HCT116 (cell line): ENCODE results near the gene AOPEP. TPM values are rescaled to one million over a fixed set of nuclear protein-coding genes. Genes with fewer than 3 reads are reported as not detected.

ENCODE experiments used
- ATAC-seq: fragments of 200-7000 bp; cut with Tn5 transposase; 2 replicates; pipeline ENCODE4 v1.9.1; 2020; ENCODE audit warnings: mild to moderate bottlenecking, moderate library complexity
- BruUV-seq: library from RNA; stranded (reverse); fragments of 400-500 nt; replicated peaks from 2 replicates; lab custom pipeline; 2021; lab: Mats Ljungman, UMichigan
- CTCF ChIA-PET: fragments of 300-600 bp; sonication (Branson Sonifier 250); formaldehyde crosslinking; loops from one replicate; lab custom pipeline; 2021; ENCODE audit warnings: antibody characterized with exemption; lab: Charles Lee
- POLR2A ChIA-PET: fragments of 300-600, 350-600 bp; sonication (Branson Sonifier 250); formaldehyde crosslinking; loops from one replicate; lab custom pipeline; 2021; ENCODE audit warnings: antibody characterized with exemption; lab: Charles Lee
- RAD21 ChIA-PET, 2 experiments: fragments of 300-600 bp; sonication (Branson Sonifier 250); formaldehyde crosslinking; loops; one replicate each; lab custom pipeline; 2023; ENCODE audit warnings: low total read pairs in 2 of 2; ENCODE audit not compliant: uncharacterized antibody in 2 of 2, unreplicated experiment in 2 of 2, low non-redundant PET in 1 of 2; lab: Charles Lee
- DNase-seq: peaks from one replicate; pipeline ENCODE4 v3.0.0-alpha.2; 2010; ENCODE audit warnings: low read depth, low spot score
- H2AFZ ChIP-seq: fragments of 200-600 bp; shearing (Covaris generic), sonication (generic); 2 replicates; pipeline ENCODE4 v1.6.1; 2017; ENCODE audit warnings: low read depth, mixed run types, mixed read lengths, antibody characterized with exemption, low read length; ENCODE audit not compliant: poor library complexity, severe bottlenecking
- H3K27ac ChIP-seq: 2 replicates; pipeline ENCODE4 v1.5.1; 2012; ENCODE audit warnings: low read depth, low read length
- H3K27me3 ChIP-seq: fragments of 200-600 bp; sonication (generic); 2 replicates; pipeline ENCODE4 v1.6.1; 2016; ENCODE audit warnings: mixed run types, low read length, mixed read lengths; ENCODE audit not compliant: insufficient read depth
- H3K36me3 ChIP-seq, 2 experiments: fragments of 200-500 bp in 1 of 2; fragments of 200-600 bp in 1 of 2; sonication (Bioruptor generic) in 1 of 2; sonication (generic) in 1 of 2; 2 replicates each; pipeline versions ENCODE4 v1.5.1 to v1.6.1; 2014 to 2016; ENCODE audit warnings: low read length in 2 of 2, inconsistent platforms in 1 of 2, mixed read lengths in 1 of 2, mixed run types in 1 of 2; ENCODE audit not compliant: insufficient read depth in 2 of 2, control insufficient read depth in 1 of 2
- H3K4me1 ChIP-seq, 2 experiments: fragments of 200-600 bp in 1 of 2; sonication (generic) in 1 of 2; 2 replicates each; pipeline versions ENCODE4 v1.5.1 to v1.6.1; 2012 to 2017; ENCODE audit warnings: low read length in 2 of 2, inconsistent platforms in 1 of 2, mild to moderate bottlenecking in 1 of 2, mixed read lengths in 1 of 2, mixed run types in 1 of 2, moderate library complexity in 1 of 2; ENCODE audit not compliant: insufficient read depth in 2 of 2, control insufficient read depth in 1 of 2
- H3K4me2 ChIP-seq: fragments of 200-600 bp; sonication (generic); 2 replicates; pipeline ENCODE4 v1.6.1; 2017; ENCODE audit warnings: mixed run types, low read length, mixed read lengths
- H3K4me3 ChIP-seq, 2 experiments: fragments of 200-600 bp in 1 of 2; sonication (generic) in 1 of 2; replicated peaks in 1 of 2; 2 replicates each; pipeline ENCODE4 v1.5.1; 2011 to 2016; ENCODE audit warnings: low read length in 2 of 2, control low read depth in 1 of 2, low read depth in 1 of 2, mild to moderate bottlenecking in 1 of 2, mixed read lengths in 1 of 2, mixed run types in 1 of 2
- H3K79me2 ChIP-seq: fragments of 200-600 bp; sonication (generic); 2 replicates; pipeline ENCODE4 v1.6.1; 2017; ENCODE audit warnings: mild to moderate bottlenecking, mixed run types, low read length, moderate library complexity, mixed read lengths; ENCODE audit not compliant: insufficient read depth
- H3K9ac ChIP-seq: fragments of 200-600 bp; sonication (generic); 2 replicates; pipeline ENCODE4 v1.6.1; 2016; ENCODE audit warnings: low read length, mixed read lengths
- H3K9me2 ChIP-seq: fragments of 200-600 bp; sonication (generic), shearing (Covaris generic); 2 replicates; pipeline ENCODE4 v1.6.1; 2017; ENCODE audit warnings: mixed run types, mild to moderate bottlenecking, moderate library complexity; ENCODE audit not compliant: insufficient read depth
- H3K9me3 ChIP-seq, 2 experiments: fragments of 200-500 bp in 1 of 2; fragments of 200-600 bp in 1 of 2; sonication (Bioruptor generic) in 1 of 2; sonication (generic) in 1 of 2; 2 replicates each; pipeline ENCODE4 v1.6.1; 2014 to 2017; ENCODE audit warnings: low read length in 2 of 2, mixed read lengths in 2 of 2, inconsistent platforms in 1 of 2, low read depth in 1 of 2, mild to moderate bottlenecking in 1 of 2, mixed run types in 1 of 2, moderate library complexity in 1 of 2; ENCODE audit not compliant: control insufficient read depth in 1 of 2, insufficient read depth in 1 of 2
- H4K20me1 ChIP-seq: fragments of 200-600 bp; sonication (generic), shearing (Covaris generic); 2 replicates; pipeline ENCODE4 v1.6.1; 2017; ENCODE audit warnings: mixed run types, mild to moderate bottlenecking, moderate library complexity; ENCODE audit not compliant: insufficient read depth
- CEBPB ChIP-seq: IDR thresholded peaks from 2 replicates; pipeline ENCODE4 v1.6.1; 2012; ENCODE audit warnings: low read depth
- EGR1 ChIP-seq: IDR thresholded peaks from 2 replicates; pipeline ENCODE4 v1.6.1; 2012; ENCODE audit warnings: low read depth
- ELF1 ChIP-seq: IDR thresholded peaks from 2 replicates; pipeline ENCODE4 v1.6.1; 2012; ENCODE audit warnings: low read depth, borderline replicate concordance
- EZH2 ChIP-seq: fragments of 200-600 bp; sonication (generic); IDR thresholded peaks from 2 replicates; pipeline ENCODE4 v1.6.1; 2017; ENCODE audit warnings: antibody characterized with exemption, mixed run types
- FOSL1 ChIP-seq: IDR thresholded peaks from 2 replicates; pipeline ENCODE4 v1.6.1; 2012; ENCODE audit warnings: low read depth
- JUND ChIP-seq: IDR thresholded peaks from 2 replicates; pipeline ENCODE4 v1.6.1; 2012
- POLR2A ChIP-seq: IDR thresholded peaks from 2 replicates; pipeline ENCODE4 v1.7.0; 2011; ENCODE audit warnings: borderline replicate concordance; ENCODE audit not compliant: insufficient read depth, insufficient read length; ENCODE audit errors: extremely low read depth
- POLR2AphosphoS5 ChIP-seq: IDR thresholded peaks from 2 replicates; pipeline ENCODE4 v1.6.1; 2011; ENCODE audit warnings: mild to moderate bottlenecking, low read depth, low read length, moderate library complexity
- SP1 ChIP-seq: IDR thresholded peaks from 2 replicates; pipeline ENCODE4 v1.6.1; 2012; ENCODE audit warnings: low read depth
- SRF ChIP-seq: IDR thresholded peaks from 2 replicates; pipeline ENCODE4 v1.6.1; 2012; ENCODE audit warnings: low read depth
- TCF7L2 ChIP-seq: IDR thresholded peaks from 2 replicates; pipeline ENCODE4 v1.7.0; 2011; ENCODE audit warnings: borderline replicate concordance, inconsistent platforms; ENCODE audit not compliant: insufficient read depth, insufficient read length; ENCODE audit errors: extremely low read depth
- ZBTB33 ChIP-seq: IDR thresholded peaks from 2 replicates; pipeline ENCODE4 v1.6.1; 2011; ENCODE audit warnings: mild to moderate bottlenecking, low read length, moderate library complexity; ENCODE audit not compliant: insufficient replicate concordance; ENCODE audit errors: extremely low read depth
- ZFX ChIP-seq: fragments of 450-650 bp; IDR thresholded peaks from 2 replicates; pipeline ENCODE4 v1.6.1; 2017
- intact Hi-C: fragments of 100-400 bp; cut with micrococcal nuclease; formaldehyde crosslinking; loops from 2 replicates; pipeline ENCODE4 v1.10.0; 2022
- total RNA-seq: library from RNA; stranded (reverse); gene quantifications from one replicate; pipeline ENCODE4 v1.2.1, GENCODE V29; 2021; ENCODE audit not compliant: unreplicated experiment
- TF ChIP-seq, protein P1 (sequence below): IDR thresholded peaks from 2 replicates; pipeline ENCODE4 v1.6.1; 2012
- TF ChIP-seq, protein P2 (sequence below), 3 experiments: fragments of 200-600 bp in 1 of 3; sonication (generic) in 1 of 3; IDR thresholded peaks in 2 of 3; conservative IDR thresholded peaks in 1 of 3; 2 replicates each; pipeline ENCODE4 v1.5.1; 2012 to 2017; ENCODE audit warnings: low read depth in 2 of 3, low read length in 2 of 3, antibody characterized with exemption in 1 of 3, borderline replicate concordance in 1 of 3, control low read depth in 1 of 3, mild to moderate bottlenecking in 1 of 3, mixed read lengths in 1 of 3, mixed run types in 1 of 3, moderate library complexity in 1 of 3; ENCODE audit not compliant: insufficient read depth in 1 of 3

Gene AOPEP
- total RNA-seq, 1 experiment from 2014 or later, result 15.1 TPM

- Histone ChIP-seq H3K27ac (no peak overlapping the region), H3K9me2 (no peaks in the 10 kb centered on the region), H3K9ac (no peak overlapping the region), H3K79me2 (no peaks in the 10 kb centered on the region), H2AFZ (no peak overlapping the region), H4K20me1 (no peaks in the 10 kb centered on the region), H3K4me2 (no peak overlapping the region), H3K4me3 (no peak overlapping the region), H3K27me3 (no peaks in the 10 kb centered on the region), H3K4me1 (peaks cover 0 to 12% of the 10 kb centered on the region in 2 experiments; a peak in 2 of 4 replicates), H3K36me3 (no peaks in the 10 kb centered on the region), H3K9me3 (no peaks in the 10 kb centered on the region)
- TF ChIP-seq, protein P1, sequence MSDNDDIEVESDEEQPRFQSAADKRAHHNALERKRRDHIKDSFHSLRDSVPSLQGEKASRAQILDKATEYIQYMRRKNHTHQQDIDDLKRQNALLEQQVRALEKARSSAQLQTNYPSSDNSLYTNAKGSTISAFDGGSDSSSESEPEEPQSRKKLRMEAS, result no peak
- TF ChIP-seq POLR2AphosphoS5 (no peak), ZBTB33 (no peak), FOSL1 (no peak), SP1 (no peak), POLR2A (no peak), SRF (no peak), ZFX (no peak), CEBPB (no peak), JUND (no peak), EGR1 (no peak), ELF1 (no peak), EZH2 (no peak), TCF7L2 (no peak)
- TF ChIP-seq, protein P2, sequence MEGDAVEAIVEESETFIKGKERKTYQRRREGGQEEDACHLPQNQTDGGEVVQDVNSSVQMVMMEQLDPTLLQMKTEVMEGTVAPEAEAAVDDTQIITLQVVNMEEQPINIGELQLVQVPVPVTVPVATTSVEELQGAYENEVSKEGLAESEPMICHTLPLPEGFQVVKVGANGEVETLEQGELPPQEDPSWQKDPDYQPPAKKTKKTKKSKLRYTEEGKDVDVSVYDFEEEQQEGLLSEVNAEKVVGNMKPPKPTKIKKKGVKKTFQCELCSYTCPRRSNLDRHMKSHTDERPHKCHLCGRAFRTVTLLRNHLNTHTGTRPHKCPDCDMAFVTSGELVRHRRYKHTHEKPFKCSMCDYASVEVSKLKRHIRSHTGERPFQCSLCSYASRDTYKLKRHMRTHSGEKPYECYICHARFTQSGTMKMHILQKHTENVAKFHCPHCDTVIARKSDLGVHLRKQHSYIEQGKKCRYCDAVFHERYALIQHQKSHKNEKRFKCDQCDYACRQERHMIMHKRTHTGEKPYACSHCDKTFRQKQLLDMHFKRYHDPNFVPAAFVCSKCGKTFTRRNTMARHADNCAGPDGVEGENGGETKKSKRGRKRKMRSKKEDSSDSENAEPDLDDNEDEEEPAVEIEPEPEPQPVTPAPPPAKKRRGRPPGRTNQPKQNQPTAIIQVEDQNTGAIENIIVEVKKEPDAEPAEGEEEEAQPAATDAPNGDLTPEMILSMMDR (IDR thresholded peaks at IDR 0.05 in 2 of 3, conservative IDR thresholded peaks at IDR 0.05 in 1 of 3; ENCODE audit: borderline replicate concordance in 1 of 3, insufficient read depth in 1 of 3, low read depth in 2 of 3, low read length in 2 of 3), result no peak
- ChIA-PET POLR2A (no interaction called here), RAD21 (no interaction called here), CTCF (no interaction called here)
- no peak for DNase-seq
- BruUV-seq, result no TSS peak
- intact Hi-C loops, result no loop called here
- no peak for ATAC-seq
Observed at GRCh38 chr9:95010431-95010838, 283.9 kb downstream of the AOPEP start.
